Left ventricle myocardium superior (tissue), 1 donor: Measurements from ENCODE around the gene HOXD8. TPM values are rescaled to one million over a fixed set of nuclear protein-coding genes. Genes with fewer than 3 reads are reported as not detected.

ENCODE experiments used
- ATAC-seq: fragments of 200-7000 bp; cut with Tn5 transposase; one replicate; pipeline ENCODE4 v1.9.1; 2020; ENCODE audit warnings: mild to moderate bottlenecking, moderate library complexity
- DNase-seq: peaks from one replicate; pipeline ENCODE4 v3.0.0-alpha.2; 2020
- intact Hi-C: fragments of 100-400 bp; cut with micrococcal nuclease; formaldehyde crosslinking; loops from one replicate; pipeline ENCODE4 v1.11.0; 2022
- total RNA-seq: library from RNA; stranded (reverse); fragmentation: NEBNext Ultra II Directional; extraction: Animal tissue kit (Norgen Biotek cat#: 25700); gene quantifications from one replicate; pipeline ENCODE4 v1.2.1, GENCODE V29; 2021
- donor health status: DM: no; HTN: yes; CAD: no; lungs with severe emphysema.

Gene HOXD8
- total RNA-seq, 1 donor from 2014 or later, result 0.92 TPM

DNA sequence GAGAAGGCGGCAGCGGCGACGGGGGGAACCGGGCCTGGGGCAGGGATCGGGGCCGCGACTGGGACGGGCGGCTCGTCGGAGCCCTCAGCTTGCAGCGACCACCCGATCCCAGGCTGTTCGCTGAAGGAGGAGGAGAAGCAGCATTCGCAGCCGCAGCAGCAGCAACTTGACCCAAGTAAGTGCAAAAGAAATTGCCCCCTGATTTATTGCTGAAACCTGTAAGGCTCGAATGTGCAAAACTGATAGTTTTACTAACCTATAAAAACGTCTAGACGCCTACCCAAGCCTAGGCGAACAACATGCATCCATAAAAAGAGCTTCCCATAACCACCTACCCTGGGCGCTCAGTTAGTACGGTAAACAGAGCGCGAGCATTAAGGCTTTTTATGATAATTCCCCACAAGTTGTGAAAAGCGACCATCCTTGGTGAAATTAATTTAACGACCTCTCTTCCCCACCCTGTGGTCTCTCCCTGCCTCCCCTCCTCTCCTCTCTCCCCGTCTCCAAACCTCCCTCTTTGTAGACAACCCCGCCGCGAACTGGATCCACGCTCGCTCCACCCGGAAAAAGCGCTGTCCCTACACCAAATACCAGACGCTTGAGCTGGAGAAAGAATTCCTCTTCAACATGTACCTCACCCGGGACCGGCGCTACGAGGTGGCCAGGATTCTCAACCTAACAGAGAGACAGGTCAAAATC, 5.9 kb upstream of the HOXD8 start:
- ATAC-seq (no peak), DNase-seq (no peak)
- intact Hi-C loops, result no loop called here

DNA sequence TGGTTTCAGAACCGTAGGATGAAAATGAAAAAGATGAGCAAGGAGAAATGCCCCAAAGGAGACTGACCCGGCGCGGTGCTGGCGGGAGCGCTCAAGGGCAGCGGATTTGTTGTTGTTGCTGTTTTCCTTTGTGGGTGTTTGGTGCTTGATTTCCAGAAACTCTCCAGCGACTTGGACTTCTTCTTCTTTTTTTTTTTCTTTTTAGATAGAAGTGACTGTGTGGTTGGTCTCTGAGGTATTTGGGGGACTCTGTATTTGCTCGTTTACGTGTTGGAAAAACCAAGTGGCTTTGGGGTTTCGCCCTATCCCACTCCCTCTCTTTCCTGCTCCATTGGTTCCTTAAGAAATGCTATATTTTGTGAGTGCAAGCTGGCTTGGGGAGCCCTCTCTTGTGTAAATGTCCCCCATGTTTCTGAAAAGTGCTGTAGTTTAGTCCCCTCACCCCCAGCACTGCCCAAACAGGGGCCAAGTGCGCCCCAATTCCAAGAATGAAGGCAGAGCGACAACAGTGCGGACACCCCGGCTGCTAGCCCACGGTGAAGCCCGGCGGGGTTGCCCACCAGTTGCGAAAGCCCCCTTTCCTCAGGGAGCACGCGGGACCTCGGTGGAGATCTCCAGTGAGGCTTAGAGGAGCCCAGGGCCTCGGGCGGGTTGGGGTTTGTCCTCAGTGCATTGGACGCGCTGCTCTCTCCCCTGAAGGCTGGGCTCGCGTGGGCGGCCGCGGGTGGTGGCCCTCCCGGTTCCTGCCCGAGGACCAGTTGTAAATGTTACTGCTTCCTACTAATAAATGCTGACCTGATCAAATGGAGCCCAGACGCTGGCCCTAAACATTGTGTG, 5.2 kb upstream of the HOXD8 start:
- intact Hi-C loops, result no loop called here
- no peak for DNase-seq
- no peak for ATAC-seq

DNA sequence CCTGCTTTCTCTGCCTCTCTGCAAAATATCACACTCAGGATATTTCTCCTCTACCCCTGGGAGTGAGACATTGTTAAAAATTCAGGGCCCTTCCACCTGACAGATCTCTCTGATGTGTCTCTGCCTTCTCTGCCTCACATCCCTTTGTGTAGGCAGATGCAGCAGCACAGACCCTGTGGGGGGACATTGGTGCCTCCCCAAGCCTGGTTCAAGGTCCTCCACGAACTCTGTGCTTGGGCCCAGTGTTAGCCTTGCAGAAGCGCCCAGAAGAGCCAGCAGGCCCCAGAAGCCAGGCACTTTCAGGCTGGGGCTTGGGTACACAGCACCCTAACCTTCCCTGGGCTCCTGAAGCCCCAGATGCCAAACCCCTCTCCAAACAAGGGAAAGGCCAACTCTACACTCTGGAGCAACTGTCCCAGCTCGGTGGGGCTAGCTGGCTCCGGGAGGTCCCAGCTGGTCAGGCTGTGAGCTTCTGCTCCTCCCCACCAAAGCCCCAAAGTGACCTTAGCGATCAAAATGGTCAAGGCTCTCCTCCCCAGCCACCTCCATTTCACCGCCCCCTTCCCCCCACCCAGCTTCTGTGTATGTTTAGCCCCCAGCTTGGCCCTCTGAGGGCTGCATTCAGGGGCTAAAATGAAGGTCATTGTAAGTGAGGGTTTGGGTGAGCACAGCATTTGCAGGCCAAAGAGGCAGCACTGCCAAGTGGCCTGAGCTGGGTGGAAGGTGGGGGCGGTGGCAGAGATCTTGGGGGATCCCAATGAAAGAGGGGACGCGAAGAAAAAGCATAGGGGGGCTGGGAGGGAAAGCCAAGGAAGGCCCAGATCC, 4.3 kb upstream of the HOXD8 start:
- no peak for DNase-seq
- no peak for ATAC-seq
- intact Hi-C loops, result loop anchor here (5.0 kb wide), 1 partner anchor 512 kb away; no protein-coding TSS in a partner anchor

DNA sequence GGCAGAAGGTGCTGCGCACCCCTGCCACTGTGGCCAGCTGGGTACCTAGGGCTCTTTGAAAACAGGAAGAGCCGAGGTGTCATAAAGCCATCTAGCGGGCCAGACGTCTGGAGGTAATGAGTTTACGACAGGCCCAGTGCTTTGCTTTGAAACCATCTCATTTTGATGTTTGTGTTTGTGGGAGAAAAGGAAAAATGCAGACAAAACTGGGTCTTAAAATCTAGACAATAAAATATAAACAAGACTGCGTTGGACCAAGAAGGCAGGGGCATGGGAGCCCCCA, 3.8 kb upstream of the HOXD8 start:
- intact Hi-C loops, result loop anchor here (5.0 kb wide), 1 partner anchor 512 kb away; no protein-coding TSS in a partner anchor
- ATAC-seq, result no peak
- DNase-seq, result no peak

DNA sequence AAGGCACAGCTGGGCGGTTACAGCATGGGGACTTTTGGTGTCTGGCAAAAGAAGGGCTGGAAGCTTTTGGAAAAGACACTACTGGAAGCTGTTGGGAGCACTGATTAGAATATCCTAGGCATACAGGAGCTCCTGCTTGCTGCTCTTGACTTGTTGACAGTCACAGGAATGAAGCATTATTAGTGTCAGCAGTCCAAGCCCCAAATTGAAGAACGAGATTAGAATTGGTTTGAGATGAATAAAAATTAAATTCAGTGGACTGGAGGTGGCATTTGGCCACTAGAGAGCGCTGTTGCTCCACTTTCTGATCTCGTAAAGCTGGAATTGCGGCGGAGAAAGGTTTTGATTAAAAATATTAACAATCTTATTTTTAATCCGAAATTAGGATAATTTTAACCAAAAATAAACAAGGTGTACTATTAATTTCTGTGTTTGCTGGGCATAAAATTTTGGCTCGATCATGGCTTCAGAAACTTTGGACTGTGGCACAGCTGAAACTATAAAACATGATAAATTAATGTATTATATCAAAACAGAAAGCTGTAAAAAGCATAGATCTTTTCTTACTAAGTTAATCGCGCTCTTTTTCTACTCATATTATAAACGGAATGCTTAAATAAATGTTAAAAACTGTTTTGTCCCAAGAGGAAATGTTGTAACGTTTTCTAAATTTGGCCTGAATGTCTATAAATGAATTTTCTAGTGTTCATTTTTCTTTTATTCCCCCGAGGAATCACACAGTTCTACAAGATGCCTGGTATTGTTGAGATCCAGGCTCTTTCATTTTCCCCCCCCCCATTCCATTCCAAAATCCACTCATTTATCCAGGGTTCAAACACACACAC, 2.4 kb upstream of the HOXD8 start:
- intact Hi-C loops, result loop anchor here (5.0 kb wide), 1 partner anchor 510 kb away; no protein-coding TSS in a partner anchor
- ATAC-seq, result no peak

DNA sequence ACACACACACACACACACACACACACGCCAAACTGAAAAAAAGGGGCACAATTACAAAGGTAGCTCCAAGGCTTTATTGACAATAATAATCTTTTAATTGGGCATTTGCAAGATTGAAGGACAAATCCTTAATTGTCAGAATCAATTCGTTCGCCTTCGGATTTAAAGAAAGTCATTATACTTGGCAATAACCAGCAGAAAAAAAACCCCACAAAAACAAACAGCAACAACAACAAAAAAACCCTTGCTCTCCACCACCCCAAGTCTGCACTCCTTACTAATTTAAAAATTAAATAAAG, 1.8 kb upstream of the HOXD8 start:
- ATAC-seq, result no peak
- DNase-seq, result no peak

More for the DNA sequence above, 2.4 kb upstream of the HOXD8 start:
- DNase-seq, result peak; percentile 70

DNA sequence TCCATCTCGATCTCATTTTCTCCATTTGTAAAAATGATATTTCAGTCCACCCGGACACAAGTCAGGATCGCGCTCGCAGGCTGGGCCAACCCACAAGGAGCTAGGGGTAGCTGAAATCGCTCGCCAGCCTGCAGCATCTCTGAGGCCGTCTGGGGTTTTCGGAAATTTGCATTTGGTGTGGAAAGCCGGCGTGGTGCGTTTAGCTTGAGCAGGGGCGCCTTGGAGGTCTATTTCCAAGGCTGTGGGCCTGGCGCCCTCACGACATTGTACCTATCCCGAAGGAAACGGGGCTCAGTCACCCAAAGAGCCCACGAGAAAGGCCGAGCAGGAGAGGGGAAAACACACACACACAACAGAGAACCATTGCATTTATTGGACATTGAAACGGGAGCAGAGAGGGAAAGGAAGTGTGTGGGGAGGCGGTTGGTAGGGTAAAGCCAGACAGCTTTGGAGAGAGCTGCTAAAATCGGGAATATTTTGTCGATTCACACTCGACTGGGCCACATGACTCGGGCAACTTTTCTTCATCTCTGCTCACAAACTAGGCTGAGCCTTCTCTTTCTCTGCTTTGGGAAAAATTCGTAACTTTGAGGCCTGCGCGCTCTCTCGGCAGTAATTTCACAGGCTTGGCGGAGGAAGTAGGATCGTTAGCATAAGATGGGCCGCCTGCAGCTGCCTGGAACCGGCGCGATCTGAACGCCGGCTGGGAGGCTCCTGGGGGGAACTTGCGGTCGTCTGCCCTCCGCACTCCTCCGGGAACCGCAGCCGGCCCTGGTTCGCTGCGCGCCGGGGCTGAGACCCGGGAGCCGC, 1.1 kb upstream of the HOXD8 start:
- no peak for ATAC-seq
- no peak for DNase-seq
- intact Hi-C loops, result loop anchor here (5.0 kb wide), 1 partner anchor 509 kb away; no protein-coding TSS in a partner anchor

More for the DNA sequence above, 1.8 kb upstream of the HOXD8 start:
- intact Hi-C loops, result loop anchor here (5.0 kb wide), 1 partner anchor 510 kb away; no protein-coding TSS in a partner anchor

DNA sequence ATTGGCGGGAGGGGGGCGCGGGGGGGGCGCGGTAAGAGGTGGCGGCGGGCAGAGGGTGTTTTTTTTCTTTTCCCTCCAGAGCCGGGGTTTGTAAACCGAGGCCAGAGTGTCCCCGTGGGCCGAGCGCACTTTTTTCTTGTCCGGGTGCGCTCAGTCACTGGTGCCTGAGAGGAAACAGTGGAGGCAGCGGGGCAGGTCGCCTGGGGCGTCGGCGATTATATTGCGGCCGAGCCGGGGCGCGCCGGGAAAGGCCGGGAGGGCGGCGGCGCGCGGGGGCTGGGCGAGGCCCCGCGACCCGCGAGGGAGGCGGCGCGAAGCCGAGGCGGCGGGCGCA, 275 bp downstream of the HOXD8 start:
- no peak for ATAC-seq
- intact Hi-C loops, result loop anchor here (5.0 kb wide), 1 partner anchor 508 kb away; no protein-coding TSS in a partner anchor
- no peak for DNase-seq

DNA sequence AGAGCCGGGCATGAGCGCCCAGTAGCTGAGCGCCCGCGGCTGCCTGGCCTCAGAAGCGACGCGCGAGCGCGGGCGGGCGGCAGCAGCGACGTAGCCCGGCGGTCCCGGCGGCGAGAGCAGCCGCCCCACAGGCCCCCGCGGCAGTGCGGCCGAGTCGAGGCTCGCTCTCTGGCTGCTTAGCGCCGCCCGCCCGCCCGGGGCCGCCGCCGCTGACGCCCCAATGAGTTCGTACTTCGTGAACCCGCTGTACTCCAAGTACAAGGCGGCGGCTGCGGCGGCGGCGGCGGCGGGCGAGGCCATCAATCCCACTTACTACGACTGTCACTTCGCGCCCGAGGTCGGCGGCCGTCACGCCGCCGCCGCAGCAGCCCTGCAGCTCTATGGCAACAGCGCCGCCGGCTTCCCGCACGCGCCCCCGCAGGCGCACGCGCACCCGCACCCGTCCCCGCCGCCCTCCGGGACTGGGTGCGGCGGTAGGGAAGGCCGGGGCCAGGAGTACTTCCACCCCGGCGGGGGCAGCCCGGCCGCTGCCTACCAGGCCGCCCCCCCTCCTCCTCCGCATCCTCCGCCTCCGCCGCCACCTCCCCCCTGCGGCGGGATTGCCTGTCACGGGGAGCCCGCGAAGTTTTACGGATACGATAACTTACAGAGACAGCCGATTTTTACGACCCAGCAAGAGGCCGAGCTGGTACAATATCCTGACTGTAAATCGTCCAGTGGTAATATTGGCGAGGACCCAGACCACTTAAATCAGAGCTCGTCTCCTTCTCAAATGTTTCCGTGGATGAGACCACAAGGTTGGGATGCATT, 847 bp downstream of the HOXD8 start:
- ATAC-seq, result peak; percentile 18
- peak; percentile 35 for DNase-seq
- intact Hi-C loops, result no loop called here

DNA sequence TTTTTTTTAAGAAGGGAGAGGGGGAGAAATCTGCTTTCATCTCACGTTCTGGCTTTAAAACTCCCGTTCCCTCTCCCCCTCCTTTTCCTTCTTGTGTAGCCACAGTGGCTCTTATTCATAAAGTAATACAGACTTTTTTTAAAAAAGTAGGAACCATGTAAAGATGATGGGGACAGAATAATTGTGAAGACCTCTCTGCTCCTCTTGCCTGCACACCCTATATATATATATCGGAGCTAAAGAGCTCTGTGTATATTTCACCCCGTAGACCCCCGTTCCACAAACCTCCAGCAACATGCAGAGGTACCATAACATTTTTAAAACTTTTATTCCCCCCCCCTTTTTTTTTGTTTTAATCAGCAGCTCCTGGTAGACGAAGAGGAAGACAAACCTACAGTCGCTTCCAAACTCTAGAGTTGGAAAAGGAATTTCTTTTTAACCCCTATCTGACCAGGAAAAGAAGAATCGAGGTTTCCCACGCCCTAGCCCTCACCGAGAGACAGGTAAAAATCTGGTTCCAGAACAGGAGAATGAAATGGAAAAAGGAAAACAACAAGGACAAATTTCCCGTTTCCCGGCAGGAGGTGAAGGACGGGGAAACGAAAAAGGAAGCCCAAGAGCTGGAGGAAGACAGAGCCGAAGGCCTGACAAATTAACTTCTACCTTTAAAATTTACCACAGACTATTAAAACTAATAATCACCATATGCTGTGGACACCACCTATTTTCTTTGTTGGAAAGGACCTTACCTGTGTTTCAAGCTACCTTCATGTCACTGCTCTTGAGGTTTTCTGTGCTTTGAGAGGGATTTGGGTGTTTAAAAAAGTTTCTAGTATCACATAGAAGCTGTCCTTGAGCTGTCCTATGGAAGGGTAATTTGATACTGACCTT, 1.7 kb downstream of the HOXD8 start:
- DNase-seq (no peak), ATAC-seq (no peak)
- intact Hi-C loops, result no loop called here

DNA sequence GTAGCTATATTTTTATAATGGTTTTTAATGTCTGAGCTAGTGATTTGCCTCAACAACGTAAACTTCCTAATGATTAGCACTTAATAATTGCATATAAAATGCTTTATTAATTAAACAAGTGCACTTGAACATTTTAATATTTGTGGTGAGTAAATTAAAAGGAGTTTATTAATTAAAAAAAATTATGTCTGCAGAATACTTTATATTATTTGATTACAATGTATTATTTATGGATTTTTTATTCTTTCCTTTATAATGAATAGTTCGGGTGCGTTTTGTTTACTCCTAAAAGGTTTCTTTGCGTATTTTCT, 2.3 kb downstream of the HOXD8 start:
- ATAC-seq (no peak), DNase-seq (no peak)
- intact Hi-C loops, result no loop called here

DNA sequence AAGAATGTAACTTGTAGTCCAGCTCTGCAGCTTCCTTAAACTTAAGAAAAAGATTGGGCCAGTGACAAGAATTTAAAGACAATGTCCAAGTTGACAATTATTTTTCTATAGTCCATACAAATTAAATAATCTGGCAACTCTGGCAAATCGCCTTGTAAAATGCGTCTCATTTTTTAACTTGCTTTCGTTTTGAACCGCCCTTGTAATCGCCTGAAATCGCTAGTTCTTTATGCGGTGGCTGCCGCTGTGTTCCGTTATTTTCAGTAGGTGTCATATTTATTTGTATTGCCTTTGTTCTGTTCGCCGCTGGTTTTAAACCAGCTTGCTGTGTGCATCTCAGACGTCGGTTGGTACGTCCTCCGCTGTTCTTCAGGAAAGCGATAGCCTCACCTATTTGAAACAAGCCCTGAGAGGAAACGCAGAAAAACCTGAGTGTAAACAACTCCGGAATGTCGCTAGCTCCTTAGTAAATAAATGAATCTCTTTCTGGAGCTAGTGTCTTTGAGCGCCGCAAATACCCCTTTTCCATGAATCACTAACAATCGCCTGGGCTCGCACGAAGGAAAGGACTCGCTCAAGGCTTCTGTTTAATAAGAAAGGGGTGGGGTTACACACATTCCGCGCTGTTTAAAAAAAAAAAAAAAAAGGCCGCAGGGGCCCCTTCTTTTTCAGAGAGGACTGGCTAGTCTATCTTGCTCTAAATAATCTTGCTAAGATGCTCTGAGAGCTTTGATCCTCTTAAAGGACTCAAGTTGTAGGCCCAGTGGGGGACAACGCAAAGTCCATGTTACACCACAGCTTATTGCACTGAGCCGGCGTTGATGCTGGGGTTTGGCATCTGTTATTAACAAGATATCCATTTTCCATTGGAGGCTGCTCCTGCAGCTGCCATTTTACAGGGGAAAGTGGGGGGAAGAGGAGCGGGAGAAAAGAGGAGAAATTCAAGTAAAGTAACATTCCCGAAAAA, 3.0 kb downstream of the HOXD8 start:
- ATAC-seq, result no peak
- intact Hi-C loops, result no loop called here
- no peak for DNase-seq

DNA sequence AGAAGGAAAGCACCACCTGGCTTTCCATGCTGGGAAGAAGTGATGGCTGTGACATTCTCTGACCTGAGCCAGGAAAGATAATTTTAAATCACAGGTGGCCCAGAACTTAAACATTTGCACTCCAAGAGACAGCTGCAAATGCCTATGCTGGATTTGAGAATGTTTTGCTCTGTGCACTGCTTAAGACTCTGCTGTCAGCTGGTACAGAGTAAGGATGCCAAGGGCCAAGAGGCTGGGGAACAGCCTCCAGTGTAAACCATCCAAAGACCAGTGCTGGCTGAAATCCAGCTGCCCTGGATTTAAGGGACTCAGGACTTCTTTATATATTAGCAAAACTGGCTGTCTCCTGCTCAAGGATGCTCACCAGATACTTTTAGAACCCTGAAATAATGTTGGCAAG, 3.9 kb downstream of the HOXD8 start:
- intact Hi-C loops, result no loop called here
- no peak for DNase-seq
- ATAC-seq, result no peak

DNA sequence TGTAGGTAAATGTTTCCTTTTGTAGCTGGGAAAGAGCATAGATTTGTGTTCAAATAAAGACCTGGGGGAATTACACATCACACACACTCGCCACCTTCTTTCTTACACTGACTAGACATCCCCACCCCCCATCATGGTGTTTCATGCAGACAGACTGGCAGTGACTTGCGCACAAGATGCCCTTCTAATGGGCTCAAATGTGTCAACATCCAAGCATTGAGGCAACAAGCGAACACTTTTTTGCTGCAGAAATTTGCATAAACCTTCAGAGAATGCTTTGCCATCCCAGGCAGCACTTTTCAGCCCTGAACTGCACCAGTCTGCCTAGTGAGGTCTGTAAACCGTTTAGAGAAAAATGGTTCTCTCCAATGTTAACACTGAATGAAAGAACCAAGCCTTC, 4.5 kb downstream of the HOXD8 start:
- intact Hi-C loops, result no loop called here
- ATAC-seq, result no peak
- DNase-seq, result no peak

DNA sequence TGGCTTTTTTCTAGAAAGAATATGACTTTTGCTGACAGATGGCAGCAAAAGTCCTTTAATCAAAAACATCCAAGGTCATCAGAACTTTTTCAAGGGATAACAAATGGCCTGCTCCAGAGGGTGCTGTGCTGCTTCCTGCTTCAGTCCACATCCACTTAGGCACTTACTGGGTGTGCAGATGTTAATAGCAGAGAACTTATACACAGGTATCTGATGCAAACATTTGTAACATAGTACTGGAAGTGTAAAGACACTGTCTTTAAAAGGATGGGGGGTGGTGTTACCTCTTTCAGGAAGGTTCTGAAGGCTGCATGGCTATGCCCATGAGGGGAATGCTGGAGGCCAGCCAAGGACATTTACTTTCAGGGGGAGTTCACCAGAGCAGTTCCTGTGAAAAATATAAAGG, 5.5 kb downstream of the HOXD8 start:
- no peak for ATAC-seq
- no peak for DNase-seq
- intact Hi-C loops, result no loop called here
